HEK293 (cell line): ENCODE results near the gene RSPH9.

Source experiments
- EGR2 ChIP-seq: fragments of 450-650 bp; formaldehyde crosslinking; IDR thresholded peaks from 2 replicates; pipeline ENCODE4 v1.5.1; 2016; ENCODE audit warnings: low read depth, missing biosample characterization, missing genetic modification characterization
- GLIS1 ChIP-seq: fragments of 450-650 bp; formaldehyde crosslinking; IDR thresholded peaks from 2 replicates; pipeline ENCODE4 v1.5.1; 2016; ENCODE audit warnings: missing biosample characterization, missing genetic modification characterization
- KLF7 ChIP-seq: fragments of 450-650 bp; formaldehyde crosslinking; IDR thresholded peaks from 2 replicates; pipeline ENCODE4 v1.5.1; 2016; ENCODE audit warnings: missing biosample characterization, missing genetic modification characterization, borderline replicate concordance
- PRDM1 ChIP-seq: fragments of 450-650 bp; formaldehyde crosslinking; IDR thresholded peaks from 2 replicates; pipeline ENCODE4; 2016; ENCODE audit warnings: missing biosample characterization, missing genetic modification characterization
- SALL2 ChIP-seq: fragments of 450-650 bp; formaldehyde crosslinking; IDR thresholded peaks from 2 replicates; pipeline ENCODE4 v1.5.0; 2017; ENCODE audit warnings: missing biosample characterization, mild to moderate bottlenecking, missing genetic modification characterization, borderline replicate concordance
- ZBTB17 ChIP-seq: fragments of 450-650 bp; formaldehyde crosslinking; IDR thresholded peaks from 2 replicates; pipeline ENCODE4 v1.5.1; 2016; ENCODE audit warnings: missing biosample characterization, missing genetic modification characterization
- ZBTB7A ChIP-seq: fragments of 450-650 bp; formaldehyde crosslinking; IDR thresholded peaks from 2 replicates; pipeline ENCODE4 v1.5.1; 2016; ENCODE audit warnings: low read depth, missing biosample characterization, missing genetic modification characterization
- ZNF10 ChIP-seq: fragments of 450-650 bp; formaldehyde crosslinking; IDR thresholded peaks from 2 replicates; pipeline ENCODE4 v1.5.1; 2017; ENCODE audit warnings: missing biosample characterization, missing genetic modification characterization
- ZNF214 ChIP-seq: fragments of 450-650 bp; formaldehyde crosslinking; IDR thresholded peaks from 2 replicates; pipeline ENCODE4 v1.5.1; 2017; ENCODE audit warnings: missing biosample characterization, mild to moderate bottlenecking, missing genetic modification characterization, borderline replicate concordance
- ZNF266 ChIP-seq: fragments of 450-650 bp; formaldehyde crosslinking; IDR thresholded peaks from 2 replicates; pipeline ENCODE4 v1.5.1; 2016; ENCODE audit warnings: missing biosample characterization, missing genetic modification characterization, low read depth
- ZNF311 ChIP-seq: fragments of 450-650 bp; formaldehyde crosslinking; IDR thresholded peaks from 2 replicates; pipeline ENCODE4 v1.5.1; 2017; ENCODE audit warnings: missing biosample characterization, missing genetic modification characterization, borderline replicate concordance
- ZNF354C ChIP-seq: fragments of 450-650 bp; formaldehyde crosslinking; IDR thresholded peaks from 2 replicates; pipeline ENCODE4 v1.5.1; 2016; ENCODE audit warnings: missing biosample characterization, missing genetic modification characterization, low read depth, borderline replicate concordance
- ZNF544 ChIP-seq: fragments of 450-650 bp; formaldehyde crosslinking; IDR thresholded peaks from 2 replicates; pipeline ENCODE4 v1.5.0; 2017; ENCODE audit warnings: missing biosample characterization, missing genetic modification characterization
- ZNF600 ChIP-seq: fragments of 450-650 bp; formaldehyde crosslinking; IDR thresholded peaks from 2 replicates; pipeline ENCODE4 v1.5.1; 2016; ENCODE audit warnings: missing biosample characterization, missing genetic modification characterization
- ZNF629 ChIP-seq: fragments of 450-650 bp; formaldehyde crosslinking; IDR thresholded peaks from 2 replicates; pipeline ENCODE4 v1.5.1; 2017; ENCODE audit warnings: missing biosample characterization, missing genetic modification characterization
- ZNF664 ChIP-seq: fragments of 450-650 bp; formaldehyde crosslinking; IDR thresholded peaks from 2 replicates; pipeline ENCODE4 v1.5.1; 2016; ENCODE audit warnings: missing biosample characterization, missing genetic modification characterization
- ZNF830 ChIP-seq: fragments of 450-650 bp; IDR thresholded peaks from 2 replicates; pipeline ENCODE4 v1.5.0; 2018; ENCODE audit warnings: missing biosample characterization, missing genetic modification characterization, low read depth, mild to moderate bottlenecking, moderate library complexity
- ZXDB ChIP-seq: fragments of 450-650 bp; formaldehyde crosslinking; IDR thresholded peaks from 2 replicates; pipeline ENCODE4 v1.5.1; 2016; ENCODE audit warnings: missing biosample characterization, missing genetic modification characterization
- TF ChIP-seq, protein P1 (sequence below): fragments of 450-650 bp; formaldehyde crosslinking; IDR thresholded peaks from 2 replicates; pipeline ENCODE4 v1.5.1; 2016; ENCODE audit warnings: missing biosample characterization, missing genetic modification characterization
- TF ChIP-seq, protein P2 (sequence below): fragments of 450-650 bp; formaldehyde crosslinking; IDR thresholded peaks from 2 replicates; pipeline ENCODE4 v1.5.1; 2016; ENCODE audit warnings: missing biosample characterization, missing genetic modification characterization
- TF ChIP-seq, protein P3 (sequence below): fragments of 450-650 bp; IDR thresholded peaks from 2 replicates; pipeline ENCODE4 v1.5.1; 2018; ENCODE audit warnings: missing biosample characterization, missing genetic modification characterization
- TF ChIP-seq, protein P4 (sequence below): fragments of 450-650 bp; formaldehyde crosslinking; IDR thresholded peaks from 2 replicates; pipeline ENCODE4 v1.5.1; 2016; ENCODE audit warnings: missing biosample characterization, missing genetic modification characterization
- TF ChIP-seq, protein P5 (sequence below): fragments of 450-650 bp; formaldehyde crosslinking; conservative IDR thresholded peaks from 2 replicates; pipeline ENCODE4 v1.5.1; 2016; ENCODE audit warnings: low read depth, missing biosample characterization, missing genetic modification characterization

The RSPH9 gene

DNA sequence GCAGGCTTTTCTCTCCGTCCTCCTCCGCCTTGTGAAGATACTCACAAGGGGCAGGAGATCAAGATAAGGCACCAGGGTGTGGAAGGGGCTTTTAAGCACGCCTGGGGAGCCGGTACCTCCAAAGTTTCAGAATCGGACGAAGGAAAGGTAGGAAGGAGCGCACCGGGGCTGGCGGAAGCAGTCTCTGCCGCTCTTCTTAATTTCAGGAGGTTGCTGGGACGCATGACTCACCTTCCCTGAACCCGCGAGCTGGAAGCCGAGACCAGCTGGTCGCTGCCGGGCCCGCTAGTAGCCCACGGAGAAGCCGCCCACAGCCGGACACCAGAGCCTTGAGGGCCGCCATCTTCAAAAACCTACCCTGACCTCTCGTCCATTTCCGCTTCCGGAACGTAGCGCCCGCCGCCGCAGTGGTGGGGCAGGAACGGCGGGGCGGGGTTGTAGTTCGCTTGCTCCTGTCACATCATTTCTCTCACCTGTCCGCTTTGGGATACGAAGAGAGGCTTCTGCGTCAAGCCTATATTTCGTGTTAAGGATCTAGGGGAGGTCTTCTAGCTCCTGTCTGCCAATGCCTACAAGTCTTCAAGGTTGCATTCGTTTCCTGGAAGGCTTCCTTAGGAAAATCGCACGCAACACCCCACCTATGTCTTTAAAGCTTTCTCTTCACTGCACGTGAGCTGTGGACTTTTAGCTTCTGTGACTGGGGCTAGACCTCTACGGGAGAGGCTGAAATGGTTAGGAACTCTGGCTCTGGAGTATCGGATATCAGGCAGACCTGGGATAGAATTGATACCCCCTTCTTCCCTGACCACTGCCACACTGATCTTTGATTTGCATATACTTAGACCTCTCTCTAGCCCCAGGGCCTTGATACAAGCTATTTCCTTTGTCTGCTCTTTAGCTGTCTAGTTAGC lies 42.9 kb downstream of the RSPH9 start, which contains the start of gene MRPS18A (continued):
- TF ChIP-seq PRDM1 (no peak), KLF7 (tag by site-specific recombination) (no peak), ZNF266 (tag by site-specific recombination) (no peak), ZNF664 (tag by site-specific recombination) (no peak), SALL2 (tag by site-specific recombination) (no peak), ZNF629 (tag by site-specific recombination) (0 out of 2 replicates have a peak, but pooled peaks have one; percentile 40), ZNF10 (0 out of 2 replicates have a peak, but pooled peaks have one; percentile 28), EGR2 (tag by site-specific recombination) (peak; percentile 88), ZNF544 (no peak), ZNF311 (tag by site-specific recombination) (no peak), ZNF214 (tag by site-specific recombination) (no peak), ZBTB7A (tag by site-specific recombination) (no peak), ZNF354C (tag by site-specific recombination) (no peak), ZNF600 (tag by site-specific recombination) (no peak), ZNF830 (tag by site-specific recombination) (no peak), ZXDB (tag by site-specific recombination) (peak; percentile 59; the same call in 1 of the 2 replicates), ZBTB17 (tag by site-specific recombination) (peak; percentile 51; the same call in 1 of the 2 replicates), GLIS1 (0 out of 2 replicates have a peak, but pooled peaks have one; percentile 24)
- TF ChIP-seq, protein P1, sequence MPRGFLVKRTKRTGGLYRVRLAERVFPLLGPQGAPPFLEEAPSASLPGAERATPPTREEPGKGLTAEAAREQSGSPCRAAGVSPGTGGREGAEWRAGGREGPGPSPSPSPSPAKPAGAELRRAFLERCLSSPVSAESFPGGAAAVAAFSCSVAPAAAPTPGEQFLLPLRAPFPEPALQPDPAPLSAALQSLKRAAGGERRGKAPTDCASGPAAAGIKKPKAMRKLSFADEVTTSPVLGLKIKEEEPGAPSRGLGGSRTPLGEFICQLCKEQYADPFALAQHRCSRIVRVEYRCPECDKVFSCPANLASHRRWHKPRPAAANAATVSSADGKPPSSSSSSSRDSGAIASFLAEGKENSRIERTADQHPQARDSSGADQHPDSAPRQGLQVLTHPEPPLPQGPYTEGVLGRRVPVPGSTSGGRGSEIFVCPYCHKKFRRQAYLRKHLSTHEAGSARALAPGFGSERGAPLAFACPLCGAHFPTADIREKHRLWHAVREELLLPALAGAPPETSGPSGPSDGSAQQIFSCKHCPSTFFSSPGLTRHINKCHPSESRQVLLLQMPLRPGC (tag by site-specific recombination) = no peak
- TF ChIP-seq, protein P2, sequence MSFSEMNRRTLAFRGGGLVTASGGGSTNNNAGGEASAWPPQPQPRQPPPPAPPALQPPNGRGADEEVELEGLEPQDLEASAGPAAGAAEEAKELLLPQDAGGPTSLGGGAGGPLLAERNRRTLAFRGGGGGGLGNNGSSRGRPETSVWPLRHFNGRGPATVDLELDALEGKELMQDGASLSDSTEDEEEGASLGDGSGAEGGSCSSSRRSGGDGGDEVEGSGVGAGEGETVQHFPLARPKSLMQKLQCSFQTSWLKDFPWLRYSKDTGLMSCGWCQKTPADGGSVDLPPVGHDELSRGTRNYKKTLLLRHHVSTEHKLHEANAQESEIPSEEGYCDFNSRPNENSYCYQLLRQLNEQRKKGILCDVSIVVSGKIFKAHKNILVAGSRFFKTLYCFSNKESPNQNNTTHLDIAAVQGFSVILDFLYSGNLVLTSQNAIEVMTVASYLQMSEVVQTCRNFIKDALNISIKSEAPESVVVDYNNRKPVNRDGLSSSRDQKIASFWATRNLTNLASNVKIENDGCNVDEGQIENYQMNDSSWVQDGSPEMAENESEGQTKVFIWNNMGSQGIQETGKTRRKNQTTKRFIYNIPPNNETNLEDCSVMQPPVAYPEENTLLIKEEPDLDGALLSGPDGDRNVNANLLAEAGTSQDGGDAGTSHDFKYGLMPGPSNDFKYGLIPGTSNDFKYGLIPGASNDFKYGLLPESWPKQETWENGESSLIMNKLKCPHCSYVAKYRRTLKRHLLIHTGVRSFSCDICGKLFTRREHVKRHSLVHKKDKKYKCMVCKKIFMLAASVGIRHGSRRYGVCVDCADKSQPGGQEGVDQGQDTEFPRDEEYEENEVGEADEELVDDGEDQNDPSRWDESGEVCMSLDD (tag by site-specific recombination) = no peak
- TF ChIP-seq, protein P3, sequence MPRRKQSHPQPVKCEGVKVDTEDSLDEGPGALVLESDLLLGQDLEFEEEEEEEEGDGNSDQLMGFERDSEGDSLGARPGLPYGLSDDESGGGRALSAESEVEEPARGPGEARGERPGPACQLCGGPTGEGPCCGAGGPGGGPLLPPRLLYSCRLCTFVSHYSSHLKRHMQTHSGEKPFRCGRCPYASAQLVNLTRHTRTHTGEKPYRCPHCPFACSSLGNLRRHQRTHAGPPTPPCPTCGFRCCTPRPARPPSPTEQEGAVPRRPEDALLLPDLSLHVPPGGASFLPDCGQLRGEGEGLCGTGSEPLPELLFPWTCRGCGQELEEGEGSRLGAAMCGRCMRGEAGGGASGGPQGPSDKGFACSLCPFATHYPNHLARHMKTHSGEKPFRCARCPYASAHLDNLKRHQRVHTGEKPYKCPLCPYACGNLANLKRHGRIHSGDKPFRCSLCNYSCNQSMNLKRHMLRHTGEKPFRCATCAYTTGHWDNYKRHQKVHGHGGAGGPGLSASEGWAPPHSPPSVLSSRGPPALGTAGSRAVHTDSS (tag by site-specific recombination) = no peak
- TF ChIP-seq, protein P4, sequence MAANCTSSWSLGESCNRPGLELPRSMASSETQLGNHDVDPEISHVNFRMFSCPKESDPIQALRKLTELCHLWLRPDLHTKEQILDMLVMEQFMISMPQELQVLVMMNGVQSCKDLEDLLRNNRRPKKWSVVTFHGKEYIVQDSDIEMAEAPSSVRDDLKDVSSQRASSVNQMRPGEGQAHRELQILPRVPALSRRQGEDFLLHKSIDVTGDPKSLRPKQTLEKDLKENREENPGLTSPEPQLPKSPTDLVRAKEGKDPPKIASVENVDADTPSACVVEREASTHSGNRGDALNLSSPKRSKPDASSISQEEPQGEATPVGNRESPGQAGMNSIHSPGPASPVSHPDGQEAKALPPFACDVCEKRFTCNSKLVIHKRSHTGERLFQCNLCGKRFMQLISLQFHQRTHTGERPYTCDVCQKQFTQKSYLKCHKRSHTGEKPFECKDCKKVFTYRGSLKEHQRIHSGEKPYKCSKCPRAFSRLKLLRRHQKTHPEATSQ (tag by site-specific recombination) = no peak
- TF ChIP-seq, protein P5, sequence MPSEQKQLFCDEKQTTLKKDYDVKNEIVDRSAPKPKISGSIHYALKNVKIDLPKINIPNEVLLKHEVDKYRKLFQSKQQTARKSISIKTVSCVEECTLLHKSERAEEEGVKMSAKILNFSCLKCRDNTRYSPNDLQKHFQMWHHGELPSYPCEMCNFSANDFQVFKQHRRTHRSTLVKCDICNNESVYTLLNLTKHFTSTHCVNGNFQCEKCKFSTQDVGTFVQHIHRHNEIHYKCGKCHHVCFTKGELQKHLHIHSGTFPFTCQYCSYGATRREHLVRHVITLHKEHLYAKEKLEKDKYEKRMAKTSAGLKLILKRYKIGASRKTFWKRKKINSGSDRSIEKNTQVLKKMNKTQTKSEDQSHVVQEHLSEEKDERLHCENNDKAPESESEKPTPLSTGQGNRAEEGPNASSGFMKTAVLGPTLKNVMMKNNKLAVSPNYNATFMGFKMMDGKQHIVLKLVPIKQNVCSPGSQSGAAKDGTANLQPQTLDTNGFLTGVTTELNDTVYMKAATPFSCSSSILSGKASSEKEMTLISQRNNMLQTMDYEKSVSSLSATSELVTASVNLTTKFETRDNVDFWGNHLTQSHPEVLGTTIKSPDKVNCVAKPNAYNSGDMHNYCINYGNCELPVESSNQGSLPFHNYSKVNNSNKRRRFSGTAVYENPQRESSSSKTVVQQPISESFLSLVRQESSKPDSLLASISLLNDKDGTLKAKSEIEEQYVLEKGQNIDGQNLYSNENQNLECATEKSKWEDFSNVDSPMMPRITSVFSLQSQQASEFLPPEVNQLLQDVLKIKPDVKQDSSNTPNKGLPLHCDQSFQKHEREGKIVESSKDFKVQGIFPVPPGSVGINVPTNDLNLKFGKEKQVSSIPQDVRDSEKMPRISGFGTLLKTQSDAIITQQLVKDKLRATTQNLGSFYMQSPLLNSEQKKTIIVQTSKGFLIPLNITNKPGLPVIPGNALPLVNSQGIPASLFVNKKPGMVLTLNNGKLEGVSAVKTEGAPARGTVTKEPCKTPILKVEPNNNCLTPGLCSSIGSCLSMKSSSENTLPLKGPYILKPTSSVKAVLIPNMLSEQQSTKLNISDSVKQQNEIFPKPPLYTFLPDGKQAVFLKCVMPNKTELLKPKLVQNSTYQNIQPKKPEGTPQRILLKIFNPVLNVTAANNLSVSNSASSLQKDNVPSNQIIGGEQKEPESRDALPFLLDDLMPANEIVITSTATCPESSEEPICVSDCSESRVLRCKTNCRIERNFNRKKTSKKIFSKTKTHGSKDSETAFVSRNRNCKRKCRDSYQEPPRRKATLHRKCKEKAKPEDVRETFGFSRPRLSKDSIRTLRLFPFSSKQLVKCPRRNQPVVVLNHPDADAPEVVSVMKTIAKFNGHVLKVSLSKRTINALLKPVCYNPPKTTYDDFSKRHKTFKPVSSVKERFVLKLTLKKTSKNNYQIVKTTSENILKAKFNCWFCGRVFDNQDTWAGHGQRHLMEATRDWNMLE (tag by site-specific recombination) = peak; percentile 97
